Testis (tissue), 3 donors: Measurements from ENCODE around the gene LETM1. TPM values are rescaled to one million over a fixed set of nuclear protein-coding genes. Genes with fewer than 3 reads are reported as not detected.
A peak's percentile ranks its signal among the peaks of the same experiment; 100 is the strongest.

Source experiments
- DNase-seq: peaks from one replicate; pipeline ENCODE4 v3.0.0-alpha.2; 2019
- H3K27ac ChIP-seq, 2 donors: fragments of 200-600 bp; sonication (generic); one replicate each; pipeline ENCODE4 v1.5.1; 2019
- H3K27me3 ChIP-seq: fragments of 200-600 bp; sonication (generic); one replicate; pipeline ENCODE4 v1.5.1; 2019
- H3K36me3 ChIP-seq: fragments of 200-600 bp; sonication (generic); one replicate; pipeline ENCODE4 v1.5.1; 2017; ENCODE audit warnings: low read depth; ENCODE audit errors: missing control alignments
- H3K4me1 ChIP-seq: fragments of 200-600 bp; sonication (generic); one replicate; pipeline ENCODE4 v1.5.1; 2019
- H3K4me3 ChIP-seq, 2 donors: fragments of 200-600 bp; sonication (generic); one replicate each; pipeline ENCODE4 v1.5.1; 2017 to 2019
- H3K9me3 ChIP-seq: fragments of 200-600 bp; sonication (generic); one replicate; pipeline ENCODE4 v1.5.1; 2017
- POLR2A ChIP-seq: fragments of 450-650 bp; IDR thresholded peaks from one replicate; pipeline ENCODE4 v1.6.1; 2017; ENCODE audit warnings: antibody characterized with exemption, mild to moderate bottlenecking, moderate library complexity
- WGBS, 2 donors: methylation state at CpG; one replicate each; pipeline ENCODE4 v1.1.5; 2018; 5-methylcytosine and 5-hydroxymethylcytosine counted together
- intact Hi-C: fragments of 100-400 bp; cut with DNase I; formaldehyde crosslinking; loops from one replicate; pipeline ENCODE4 v1.15.1; 2023; ENCODE audit warnings: low total_unique reads
- polyA plus RNA-seq: library from polyadenylated mRNA; stranded (reverse); fragments of 350-450 nt; fragmentation: Illumina TruSeq; extraction: RNeasy Lipid Tissue Mini Kit (QIAGEN cat#74804); gene quantifications from one replicate; pipeline ENCODE4 v1.2.3, GENCODE V29; 2014; ENCODE audit warnings: low read depth, low replicate concordance; ENCODE audit not compliant: insufficient read depth
- total RNA-seq, 2 donors: library from RNA; depleted of rRNA; stranded (reverse); fragments of >200 nt; gene quantifications; one replicate each; pipeline ENCODE4 v1.2.3, GENCODE V29; 2016
- TF ChIP-seq, protein P1 (sequence below), 3 experiments: fragments of 450-650 bp in 2 of 3; fragments of 200-600 bp in 1 of 3; sonication (generic) in 1 of 3; IDR thresholded peaks; one replicate each; pipeline ENCODE4 v1.5.1; 2016 to 2019; ENCODE audit warnings: antibody characterized with exemption in 3 of 3, mild to moderate bottlenecking in 2 of 3, moderate library complexity in 1 of 3

LETM1 gene
- total and polyA plus RNA-seq, 3 donors from 2014 or later, result 38.1 to 124 (median 90.7) TPM

DNA sequence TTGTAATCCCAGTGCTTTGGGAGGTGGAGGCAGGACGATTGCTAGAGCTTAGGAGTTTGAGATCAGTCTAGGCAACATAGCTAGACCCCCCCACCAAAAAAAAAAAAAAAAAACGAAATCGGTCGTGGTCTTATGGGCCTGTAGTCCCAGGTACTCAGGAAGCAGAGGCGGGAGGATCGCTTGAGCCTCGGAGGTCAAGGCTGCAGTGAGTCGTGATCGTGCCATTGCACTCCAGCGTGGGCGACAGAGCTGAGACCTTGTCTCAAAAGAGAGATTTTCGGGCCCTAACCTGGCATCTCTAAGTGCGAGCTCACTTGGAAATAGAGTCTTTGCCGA lies 7.0 kb upstream of the LETM1 start:
- WGBS, 2 donors, result 48 to 53% methylated on average over 13 to 14 of the region's 14 CpGs
- H3K36me3 ChIP-seq, result no peaks in the 10 kb centered on the region
- no peaks in the 10 kb centered on the region for H3K27me3 ChIP-seq
- intact Hi-C loops, result no loop called here
- peaks cover 10% of the 10 kb centered on the region for H3K4me1 ChIP-seq
- H3K27ac ChIP-seq, result no peak overlapping the region
- DNase-seq, result no peak
- peak overlapping the region in 1 of 2 donors; percentile 41 for H3K4me3 ChIP-seq
- H3K9me3 ChIP-seq, result no peaks in the 10 kb centered on the region
- TF ChIP-seq, protein P1, sequence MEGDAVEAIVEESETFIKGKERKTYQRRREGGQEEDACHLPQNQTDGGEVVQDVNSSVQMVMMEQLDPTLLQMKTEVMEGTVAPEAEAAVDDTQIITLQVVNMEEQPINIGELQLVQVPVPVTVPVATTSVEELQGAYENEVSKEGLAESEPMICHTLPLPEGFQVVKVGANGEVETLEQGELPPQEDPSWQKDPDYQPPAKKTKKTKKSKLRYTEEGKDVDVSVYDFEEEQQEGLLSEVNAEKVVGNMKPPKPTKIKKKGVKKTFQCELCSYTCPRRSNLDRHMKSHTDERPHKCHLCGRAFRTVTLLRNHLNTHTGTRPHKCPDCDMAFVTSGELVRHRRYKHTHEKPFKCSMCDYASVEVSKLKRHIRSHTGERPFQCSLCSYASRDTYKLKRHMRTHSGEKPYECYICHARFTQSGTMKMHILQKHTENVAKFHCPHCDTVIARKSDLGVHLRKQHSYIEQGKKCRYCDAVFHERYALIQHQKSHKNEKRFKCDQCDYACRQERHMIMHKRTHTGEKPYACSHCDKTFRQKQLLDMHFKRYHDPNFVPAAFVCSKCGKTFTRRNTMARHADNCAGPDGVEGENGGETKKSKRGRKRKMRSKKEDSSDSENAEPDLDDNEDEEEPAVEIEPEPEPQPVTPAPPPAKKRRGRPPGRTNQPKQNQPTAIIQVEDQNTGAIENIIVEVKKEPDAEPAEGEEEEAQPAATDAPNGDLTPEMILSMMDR (IDR thresholded peaks at IDR 0.05), result no peak
- no peak for TF ChIP-seq POLR2A

DNA sequence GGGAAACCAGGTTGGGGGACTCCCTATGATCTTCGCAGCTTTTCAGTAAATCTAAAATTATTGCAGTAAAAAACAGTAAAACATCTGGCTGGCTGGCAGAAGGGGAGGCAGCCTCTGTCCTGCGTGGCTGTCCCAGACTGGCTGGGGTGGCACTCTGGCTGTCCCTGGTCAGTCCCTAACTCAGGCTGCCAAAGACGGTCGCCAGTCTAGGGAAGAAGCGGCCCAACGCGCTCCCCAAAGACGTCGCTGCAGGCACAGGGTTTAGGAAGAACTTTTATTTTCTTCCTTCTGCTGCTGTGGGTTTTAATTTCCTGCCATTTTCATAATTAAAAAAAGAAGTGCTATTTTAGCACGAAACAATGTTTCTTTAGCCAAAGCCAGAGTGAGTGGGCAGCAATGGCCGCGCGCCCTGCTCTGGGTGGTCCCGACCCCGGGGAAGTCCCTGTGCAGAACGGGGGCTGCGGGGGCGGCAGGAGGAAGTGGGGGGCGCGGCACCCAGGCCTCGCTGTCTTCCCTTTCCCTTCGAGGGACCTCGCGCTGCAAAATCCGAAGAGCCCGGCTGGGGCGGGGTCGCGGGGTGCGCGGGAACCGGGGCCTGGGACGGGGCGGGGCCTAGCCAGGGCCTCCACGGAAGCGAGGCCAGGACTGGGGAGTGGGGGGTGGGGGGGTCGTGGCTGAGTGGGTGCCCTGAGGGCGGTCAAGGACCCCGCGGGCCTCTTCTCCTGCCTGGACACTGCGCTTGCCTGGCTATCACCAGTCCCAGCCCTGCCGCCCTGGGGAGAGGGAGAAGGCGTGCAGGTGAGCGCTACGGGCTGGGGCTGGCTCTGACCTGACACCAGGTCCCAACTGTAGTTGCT lies 6.3 kb upstream of the LETM1 start:
- no peak for DNase-seq
- intact Hi-C loops, result no loop called here
- peak overlapping the region in 1 of 2 donors; percentile 18 for H3K27ac ChIP-seq
- H3K36me3 ChIP-seq, result no peaks in the 10 kb centered on the region
- H3K4me3 ChIP-seq, result peak overlapping the region; percentile 26 to 41
- H3K4me1 ChIP-seq, result peaks cover 14% of the 10 kb centered on the region
- no peak for TF ChIP-seq POLR2A
- TF ChIP-seq, protein P1 (IDR thresholded peaks at IDR 0.05), result no peak
- no peaks in the 10 kb centered on the region for H3K9me3 ChIP-seq
- H3K27me3 ChIP-seq, result no peaks in the 10 kb centered on the region
- 10 to 18% methylated on average over 21 to 36 of the region's 45 CpGs for WGBS, 2 donors

DNA sequence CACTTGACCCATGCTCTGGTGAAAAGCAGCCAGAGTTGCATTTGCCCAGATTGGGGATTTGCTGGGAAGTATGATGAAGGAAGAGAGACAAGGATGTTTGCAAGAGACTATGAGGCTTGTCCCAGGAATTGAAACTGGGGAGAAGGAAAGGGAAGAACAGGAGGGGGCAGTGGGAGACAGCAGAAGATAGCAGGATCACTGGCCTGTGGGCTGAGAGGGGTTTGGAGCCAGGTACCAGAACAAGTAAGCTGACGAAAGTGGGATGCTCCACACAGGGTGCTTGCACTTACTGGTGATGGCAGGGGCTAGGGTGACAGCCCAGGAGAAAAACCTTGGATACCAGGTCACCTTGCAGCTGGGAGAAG lies 3.4 kb upstream of the LETM1 start:
- Histone ChIP-seq H3K36me3 (no peaks in the 10 kb centered on the region), H3K4me3 (no peak overlapping the region)
- intact Hi-C loops, result no loop called here

DNA sequence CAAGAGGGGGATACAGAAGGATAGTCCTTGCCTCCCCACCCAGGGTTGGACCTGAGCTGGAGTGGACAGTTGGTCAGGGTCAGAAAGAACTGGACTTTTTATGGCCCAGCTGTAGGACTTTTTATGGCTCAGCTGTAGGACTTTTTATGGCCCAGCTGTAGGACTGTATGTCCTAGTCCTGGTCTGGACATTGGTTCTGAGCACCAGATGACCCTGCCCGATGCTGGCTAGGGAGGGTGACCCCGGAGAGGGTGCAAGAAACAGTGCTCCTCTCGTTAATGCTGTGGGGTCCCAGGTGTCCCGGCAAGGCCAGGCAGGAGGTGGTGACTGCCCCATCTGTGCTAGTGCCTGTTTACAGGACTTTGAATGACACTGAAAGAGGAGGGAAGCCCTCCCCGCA lies 2.0 kb upstream of the LETM1 start:
- Histone ChIP-seq H3K27me3 (no peaks in the 10 kb centered on the region), H3K4me1 (peaks cover 34% of the 10 kb centered on the region), H3K4me3 (no peak overlapping the region), H3K27ac (no peak overlapping the region), H3K36me3 (no peaks in the 10 kb centered on the region), H3K9me3 (no peaks in the 10 kb centered on the region)
- WGBS, 2 donors, result 74 to 78% methylated on average over 4 to 5 of the region's 5 CpGs
- DNase-seq, result no peak
- intact Hi-C loops, result no loop called here
- TF ChIP-seq, protein P1 (IDR thresholded peaks at IDR 0.05), result no peak
- TF ChIP-seq POLR2A, result no peak

More for the DNA sequence above, 3.4 kb upstream of the LETM1 start:
- TF ChIP-seq POLR2A, result no peak
- TF ChIP-seq, protein P1 (IDR thresholded peaks at IDR 0.05), result no peak
- WGBS, 2 donors, result 83 to 100% methylated on average over 1 of the region's 1 CpG
- Histone ChIP-seq H3K27ac (no peak overlapping the region), H3K27me3 (no peaks in the 10 kb centered on the region), H3K9me3 (no peaks in the 10 kb centered on the region), H3K4me1 (peaks cover 25% of the 10 kb centered on the region)
- DNase-seq, result no peak
